Left colon (tissue), 2 donors: Measurements from ENCODE around the gene PARP1. TPM values are rescaled to one million over a fixed set of nuclear protein-coding genes. Genes with fewer than 3 reads are reported as not detected.
"Not testable (repeated sequence)": the region's sequence is repeated elsewhere in the genome, so short reads cannot be mapped to it uniquely, and the experiment has no call there.

ENCODE experiments used
- ATAC-seq: fragments of 200-7000 bp; cut with Tn5 transposase; one replicate; pipeline ENCODE4 v1.9.1; 2020; ENCODE audit warnings: mild to moderate bottlenecking, moderate library complexity
- DNase-seq, 2 donors: peaks; one replicate each; pipeline ENCODE4 v3.0.0-alpha.2; 2020
- intact Hi-C, 2 donors: fragments of 100-400 bp; cut with DNase I in 1 of 2; cut with micrococcal nuclease in 1 of 2; formaldehyde crosslinking; loops; one replicate each; pipeline versions ENCODE4 v1.11.2 to v1.14.0; 2022; cut with DNase I, micrococcal nuclease
- total RNA-seq, 2 donors: library from RNA; stranded (reverse); fragmentation: NEBNext Ultra II Directional; extraction: Animal tissue kit (Norgen Biotek cat#: 25700); gene quantifications; one replicate each; pipeline ENCODE4 v1.2.1, GENCODE V29; 2021
- donor health status: DM: no; HTN: no; CAD: no.
- donor health status: DM: yes; HTN: yes; CAD: no.

The PARP1 gene
- total RNA-seq, 2 donors from 2014 or later = 44.8 to 48.9 TPM

DNA sequence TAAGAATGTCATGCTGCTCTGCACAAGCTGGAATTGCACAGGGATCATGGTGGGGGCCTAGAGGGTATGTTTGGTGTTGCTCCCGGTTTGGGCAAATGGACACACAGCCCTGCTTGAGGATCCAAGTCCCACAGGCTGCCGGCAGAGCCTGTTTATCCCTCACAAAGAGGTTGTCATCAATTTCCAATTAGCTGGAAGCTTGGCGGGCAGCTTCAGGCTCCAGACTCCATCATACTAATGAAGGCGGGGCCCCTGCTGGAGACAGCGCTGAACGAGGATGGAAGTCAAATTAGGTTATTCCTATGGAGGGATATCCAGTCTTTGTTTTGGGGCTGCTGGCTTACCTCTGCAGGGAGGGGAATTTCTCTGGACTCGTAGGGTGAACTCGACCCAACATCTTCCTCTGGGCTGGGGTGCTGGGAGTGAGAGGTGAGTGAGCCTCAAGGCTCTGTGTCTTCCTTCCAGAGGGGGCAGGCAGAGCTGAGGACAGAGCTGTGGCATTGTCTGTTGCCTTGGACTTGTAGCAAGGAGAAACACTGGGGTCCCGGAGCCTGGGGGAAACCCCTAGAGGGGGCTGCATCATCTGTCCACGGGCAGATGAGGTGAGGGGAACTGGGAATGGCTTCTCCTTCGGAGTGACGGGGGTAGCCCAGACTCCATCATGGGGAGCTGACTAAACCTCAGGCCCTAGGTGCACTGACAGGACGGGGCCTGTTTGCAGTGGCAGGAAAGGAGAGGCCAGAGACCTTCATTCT, 24.9 kb upstream of the PARP1 start:
- DNase-seq (no peak), ATAC-seq (no peak)
- intact Hi-C loops = loop anchor here in 1 of 2 donors (10.0 kb wide), 1 partner anchor 182 kb away; no protein-coding TSS in a partner anchor

GRCh38 chr1:226431898-226432297, 24.0 kb upstream of the PARP1 start:
- intact Hi-C loops = loop anchor here in 1 of 2 donors (10.0 kb wide), 1 partner anchor 183 kb away; no protein-coding TSS in a partner anchor
- not testable (repeated sequence) for DNase-seq, ATAC-seq

DNA sequence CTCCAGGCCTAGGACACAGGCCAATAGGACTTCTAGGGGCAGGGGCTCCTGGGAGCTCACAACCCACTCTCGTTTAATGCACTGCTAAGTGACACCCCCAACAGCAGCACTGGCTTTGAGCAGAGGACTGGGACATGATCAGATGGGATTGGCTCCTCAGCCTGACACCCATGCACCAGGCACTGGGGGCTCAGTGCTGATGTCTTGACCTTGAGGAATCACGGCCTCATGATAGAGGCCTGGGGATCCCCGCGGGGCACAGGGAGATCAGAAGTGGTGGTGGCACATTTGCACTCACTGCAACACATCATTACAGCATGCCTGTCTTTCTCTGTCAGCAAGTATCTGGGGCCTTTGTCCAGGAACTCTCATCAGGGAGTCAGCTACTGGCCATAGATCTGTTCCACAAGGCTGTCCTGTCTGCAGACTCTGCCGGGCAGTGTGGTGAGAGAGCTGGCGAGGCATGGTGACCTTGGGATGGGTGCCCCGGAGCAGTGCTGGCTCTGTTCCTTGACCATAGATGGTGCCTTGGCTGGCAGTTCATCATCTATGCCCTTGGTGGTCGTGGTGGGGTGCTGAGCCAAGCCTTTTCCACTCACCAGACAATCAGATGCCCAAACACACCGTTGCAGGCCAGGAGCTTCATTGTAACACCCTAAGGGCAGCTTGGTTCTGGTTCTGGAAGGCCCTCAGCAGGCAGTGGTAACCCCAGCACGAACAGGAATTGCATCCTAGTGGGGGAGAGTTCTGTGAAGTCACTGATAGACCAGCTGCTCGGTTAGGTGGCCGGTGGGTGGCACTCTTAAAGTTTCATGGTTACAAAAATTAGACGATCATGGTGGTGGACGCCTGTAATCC, 22.2 kb upstream of the PARP1 start:
- no peak for DNase-seq
- intact Hi-C loops = loop anchor here in 1 of 2 donors (10.0 kb wide), 1 partner anchor 185 kb away; no protein-coding TSS in a partner anchor
- ATAC-seq = no peak

DNA sequence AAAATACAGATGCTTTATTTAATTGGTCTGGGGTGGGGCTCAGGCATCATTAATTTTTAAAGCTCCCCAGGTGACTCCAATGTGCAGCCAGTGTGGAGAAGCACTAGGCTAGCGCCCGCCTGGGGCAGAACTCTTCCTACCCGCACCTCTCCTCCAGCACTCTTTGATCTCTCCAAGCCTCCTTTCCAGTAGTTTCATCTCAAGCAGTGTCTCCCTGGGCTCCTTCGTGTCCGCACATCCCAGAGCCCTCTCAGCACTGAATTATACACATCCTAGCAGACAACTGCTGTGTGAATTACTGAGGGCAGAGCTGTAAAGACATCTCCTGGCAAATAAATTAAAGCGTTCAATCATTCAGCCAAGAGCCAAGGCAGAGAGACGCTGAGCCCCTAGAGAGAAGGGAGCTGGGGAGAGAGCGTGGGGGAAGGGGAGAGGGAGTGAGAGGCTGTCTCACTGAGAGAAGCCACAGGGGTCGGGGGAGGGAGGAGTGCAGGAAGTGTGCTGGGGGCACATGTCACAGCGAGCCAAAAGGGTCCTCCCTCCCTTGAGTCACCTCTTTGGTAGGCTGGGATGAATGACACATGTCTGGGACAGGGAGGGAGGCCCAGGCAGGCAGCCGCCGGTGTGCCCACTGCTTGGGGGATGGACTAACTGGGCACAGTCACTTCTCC, 21.0 kb upstream of the PARP1 start:
- DNase-seq = no peak
- ATAC-seq = no peak
- intact Hi-C loops = no loop called here

GRCh38 chr1:226428348-226428747, 20.5 kb upstream of the PARP1 start:
- intact Hi-C loops = no loop called here
- no peak for ATAC-seq
- no peak for DNase-seq

DNA sequence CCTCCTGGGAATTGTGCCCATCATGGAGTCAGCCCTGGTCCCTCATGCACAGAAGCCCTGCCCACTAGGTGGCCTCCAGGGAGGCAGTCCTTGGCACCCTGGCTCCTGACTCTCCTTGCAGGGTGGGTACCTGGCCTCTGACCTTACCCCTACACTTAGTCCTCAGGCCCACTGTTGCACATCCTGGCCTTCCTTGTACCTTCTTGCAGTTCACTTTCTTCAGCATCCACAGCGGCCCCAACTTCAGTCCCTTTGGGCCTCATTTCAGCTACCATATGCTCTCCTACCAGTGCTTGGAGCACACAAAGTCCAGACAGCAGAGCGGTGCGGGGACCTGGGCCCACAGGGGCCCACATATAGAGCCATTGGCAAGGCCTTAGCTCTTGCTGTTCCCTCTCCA, 19.2 kb upstream of the PARP1 start:
- no peak for ATAC-seq
- intact Hi-C loops = no loop called here
- DNase-seq = no peak

DNA sequence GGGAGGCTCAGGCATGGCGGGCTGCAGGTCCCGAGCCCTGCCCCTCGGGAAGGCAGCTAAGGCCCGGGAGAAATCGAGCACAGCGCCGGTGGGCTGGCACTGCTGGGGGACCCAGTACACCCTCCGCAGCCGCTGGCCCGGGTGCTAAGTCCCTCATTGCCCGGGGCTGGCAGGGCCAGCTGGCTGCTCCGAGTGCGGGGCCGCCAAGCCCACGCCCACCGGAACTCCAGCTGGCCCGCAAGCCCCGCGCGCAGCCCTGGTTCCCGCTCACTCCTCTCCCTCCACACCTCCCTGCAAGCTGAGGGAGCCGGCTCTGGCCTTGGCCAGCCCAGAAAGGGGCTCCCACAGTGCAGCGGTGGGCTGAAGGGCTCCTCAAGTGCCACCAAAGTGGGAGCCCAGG, 18.5 kb upstream of the PARP1 start:
- intact Hi-C loops, DNase-seq, ATAC-seq: not testable (repeated sequence)

- intact Hi-C loops = no loop called here
- ATAC-seq = no peak
- DNase-seq = no peak
Measured at GRCh38 chr1:226425431-226426031, 17.6 kb upstream of the PARP1 start.

GRCh38 chr1:226425004-226425378, 17.1 kb upstream of the PARP1 start:
- intact Hi-C loops = no loop called here
- ATAC-seq (no peak), DNase-seq (no peak)

GRCh38 chr1:226424221-226425003, 16.5 kb upstream of the PARP1 start:
- DNase-seq (no peak), ATAC-seq (peak; percentile 77)
- intact Hi-C loops = no loop called here

DNA sequence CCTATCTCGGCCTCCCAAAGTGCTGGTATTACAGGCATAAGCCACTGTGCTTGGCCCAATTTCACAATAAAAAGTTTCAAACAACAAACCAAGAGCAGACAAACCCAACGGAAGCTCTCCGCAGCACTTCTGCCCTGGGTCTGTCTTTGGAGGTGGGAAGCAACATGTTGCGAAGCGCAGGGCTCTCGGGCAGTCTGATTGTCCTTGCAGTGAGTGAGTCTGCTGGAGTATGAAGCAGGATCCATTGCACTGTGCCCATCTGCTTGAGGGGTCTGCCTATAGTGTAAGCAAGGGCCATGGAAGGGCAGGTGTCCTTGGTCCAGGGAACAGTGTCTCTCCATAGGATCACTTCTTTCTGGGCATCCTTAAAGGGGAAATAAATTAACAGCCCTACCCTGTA, 14.6 kb upstream of the PARP1 start:
- no peak for DNase-seq
- intact Hi-C loops = no loop called here
- no peak for ATAC-seq

- no peak for DNase-seq
- intact Hi-C loops = no loop called here
- ATAC-seq = peak; percentile 42
Measured at GRCh38 chr1:226420897-226421296, 13.0 kb upstream of the PARP1 start.

- DNase-seq = no peak
- peak; percentile 80 for ATAC-seq
- intact Hi-C loops = no loop called here
Measured at GRCh38 chr1:226420328-226420727, 12.4 kb upstream of the PARP1 start.

- DNase-seq (no peak), ATAC-seq (no peak)
- intact Hi-C loops = no loop called here
Measured at GRCh38 chr1:226419284-226420029, 11.6 kb upstream of the PARP1 start.

DNA sequence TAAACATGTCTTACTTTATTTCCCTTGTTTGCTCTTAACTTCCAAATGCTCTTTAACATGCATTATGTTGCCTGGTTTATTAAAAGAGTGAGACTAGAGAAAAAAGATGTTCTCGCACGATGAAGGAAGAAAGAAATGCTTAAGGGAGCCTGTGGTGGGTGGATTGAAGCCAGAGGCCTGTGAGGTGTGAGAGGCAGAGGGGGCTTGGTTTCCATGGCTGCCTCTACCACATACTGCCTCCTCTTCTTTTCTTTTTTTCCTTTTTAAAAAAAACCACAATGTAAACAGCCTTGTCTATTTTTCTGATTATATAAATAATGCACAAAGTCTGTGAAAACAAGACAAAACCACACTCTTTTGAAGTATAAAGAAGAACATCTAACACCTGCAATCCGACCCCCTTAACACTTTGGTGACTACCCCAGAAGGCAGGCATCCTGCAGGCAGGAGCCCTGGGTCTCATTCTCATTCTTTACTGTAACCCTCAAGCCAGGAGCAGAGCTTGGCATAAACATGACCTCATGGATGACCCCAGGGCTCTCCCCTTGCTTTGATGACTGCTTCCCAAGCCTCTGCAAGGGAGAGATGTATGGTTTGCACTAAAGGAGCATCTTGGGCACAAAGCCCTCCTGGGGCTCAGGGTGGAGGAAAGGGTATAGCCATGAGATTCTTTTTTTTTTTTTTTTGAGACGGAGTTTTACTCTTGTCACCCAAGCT, 10.1 kb upstream of the PARP1 start:
- no peak for DNase-seq
- intact Hi-C loops = no loop called here
- ATAC-seq = no peak

DNA sequence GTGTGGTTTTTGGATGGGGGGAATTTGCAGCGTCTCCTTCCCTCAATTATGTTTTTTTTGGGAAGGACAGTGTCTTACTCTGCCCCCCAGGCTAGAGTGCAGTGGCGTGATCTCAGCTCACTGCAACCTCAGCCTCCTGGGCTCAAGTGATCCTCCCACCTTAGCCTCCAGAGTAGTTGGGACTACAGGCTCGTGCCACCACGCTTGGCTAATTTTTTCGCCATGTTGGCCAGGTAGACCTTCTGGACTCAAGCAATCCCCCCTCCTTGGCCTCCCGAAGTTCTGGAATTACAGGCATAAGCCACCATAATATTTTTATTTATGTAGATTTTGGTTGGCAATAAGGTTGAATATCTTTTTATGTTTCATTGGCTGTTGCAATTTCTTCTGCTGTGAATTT, 9.5 kb upstream of the PARP1 start:
- intact Hi-C loops = no loop called here
- ATAC-seq (no peak), DNase-seq (no peak)

DNA sequence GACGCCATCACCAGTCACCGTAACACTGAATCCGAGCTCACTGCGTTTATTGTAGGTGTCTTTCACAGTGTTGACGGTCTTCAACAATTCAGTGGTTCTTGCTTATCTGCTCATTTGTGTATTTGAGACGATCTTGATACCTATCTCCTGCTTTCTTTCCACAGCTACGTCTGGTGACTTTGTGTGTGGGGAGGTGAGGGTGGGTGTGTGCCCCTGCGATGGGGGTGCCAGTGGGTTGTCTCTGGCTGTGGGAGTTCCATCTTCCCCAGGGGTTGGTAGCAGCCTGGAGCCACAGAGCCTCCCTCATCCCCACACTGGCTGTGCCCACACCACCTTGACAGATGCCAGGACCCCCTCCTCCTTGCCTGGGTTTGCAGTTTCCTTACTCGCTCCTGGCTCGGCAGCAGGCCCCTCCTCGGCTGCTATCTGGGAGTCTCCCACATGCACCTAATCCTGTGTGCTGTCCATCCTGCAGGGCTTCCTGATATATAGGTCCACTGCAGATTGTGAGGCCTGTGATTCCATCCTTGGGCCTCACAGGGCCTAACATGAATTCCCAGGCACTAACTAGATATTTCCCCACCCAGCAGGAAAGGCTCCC, 6.3 kb upstream of the PARP1 start:
- no peak for ATAC-seq
- intact Hi-C loops = no loop called here
- no peak for DNase-seq
